ENCODE results near the gene PARP12.

The PARP12 gene

DNA sequence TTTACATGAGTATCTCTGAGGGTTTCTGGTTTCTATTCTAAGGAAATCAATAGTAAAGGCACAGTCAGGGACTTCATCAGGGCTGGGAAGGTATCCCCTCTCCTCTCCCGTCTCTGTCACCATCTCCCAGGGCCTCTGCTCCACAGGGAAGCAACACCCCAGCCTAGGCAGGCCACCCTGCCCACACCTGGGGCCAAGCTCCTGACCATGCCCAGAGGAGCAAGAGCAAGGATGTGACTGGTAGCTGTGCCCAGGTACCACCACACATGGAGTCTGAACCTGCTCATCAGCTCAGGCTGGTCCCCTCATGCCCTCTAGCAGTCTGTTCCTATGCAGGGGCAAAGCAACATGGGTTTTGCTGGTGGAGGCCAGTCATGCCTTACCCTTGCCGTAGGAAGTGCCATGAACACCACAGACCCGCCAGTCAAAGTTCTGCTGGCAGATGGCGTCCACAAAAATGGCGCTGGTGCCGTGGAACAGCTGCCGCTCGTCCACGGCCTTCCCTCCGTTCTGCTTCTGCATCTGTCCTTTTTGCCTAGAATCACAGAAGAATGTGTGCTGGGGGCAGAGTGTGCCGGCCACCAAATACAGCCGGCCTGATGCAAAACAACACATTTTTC, 36.8 kb downstream of the PARP12 start:
- TF ChIP-seq, protein P1, sequence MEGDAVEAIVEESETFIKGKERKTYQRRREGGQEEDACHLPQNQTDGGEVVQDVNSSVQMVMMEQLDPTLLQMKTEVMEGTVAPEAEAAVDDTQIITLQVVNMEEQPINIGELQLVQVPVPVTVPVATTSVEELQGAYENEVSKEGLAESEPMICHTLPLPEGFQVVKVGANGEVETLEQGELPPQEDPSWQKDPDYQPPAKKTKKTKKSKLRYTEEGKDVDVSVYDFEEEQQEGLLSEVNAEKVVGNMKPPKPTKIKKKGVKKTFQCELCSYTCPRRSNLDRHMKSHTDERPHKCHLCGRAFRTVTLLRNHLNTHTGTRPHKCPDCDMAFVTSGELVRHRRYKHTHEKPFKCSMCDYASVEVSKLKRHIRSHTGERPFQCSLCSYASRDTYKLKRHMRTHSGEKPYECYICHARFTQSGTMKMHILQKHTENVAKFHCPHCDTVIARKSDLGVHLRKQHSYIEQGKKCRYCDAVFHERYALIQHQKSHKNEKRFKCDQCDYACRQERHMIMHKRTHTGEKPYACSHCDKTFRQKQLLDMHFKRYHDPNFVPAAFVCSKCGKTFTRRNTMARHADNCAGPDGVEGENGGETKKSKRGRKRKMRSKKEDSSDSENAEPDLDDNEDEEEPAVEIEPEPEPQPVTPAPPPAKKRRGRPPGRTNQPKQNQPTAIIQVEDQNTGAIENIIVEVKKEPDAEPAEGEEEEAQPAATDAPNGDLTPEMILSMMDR (IDR thresholded peaks at IDR 0.05; ENCODE audit: low read depth, low read length) = no peak
- H3K4me3 ChIP-seq (ENCODE audit: low read depth, low read length) = no peak overlapping the region
- no peak for DNase-seq (ENCODE audit: low read depth, low spot score)
- in situ Hi-C loops (cut with HindIII; ENCODE audit: low sequenced_read_pairs) = no loop called here

DNA sequence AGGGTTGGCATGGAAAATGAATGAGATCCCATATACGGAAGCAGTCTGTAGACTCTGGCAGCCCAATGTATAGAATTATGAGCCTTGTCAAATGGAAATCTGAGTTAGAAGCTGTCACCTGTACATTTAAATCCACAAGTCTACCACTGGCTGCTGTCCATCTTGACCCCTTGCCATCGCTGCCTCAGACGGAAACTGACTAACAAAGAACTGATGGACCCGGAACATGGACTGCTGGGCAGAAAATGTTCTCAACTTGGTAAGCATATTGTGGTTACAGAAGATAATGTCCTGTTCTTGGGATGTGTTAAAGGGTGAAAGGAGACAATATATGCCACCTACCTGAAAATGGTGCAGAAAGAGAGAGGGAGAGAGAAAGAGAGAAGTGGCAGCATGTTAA, 37.5 kb downstream of the PARP12 start:
- in situ Hi-C loops (cut with HindIII; ENCODE audit: low sequenced_read_pairs) = no loop called here
- DNase-seq (ENCODE audit: low read depth, low spot score) = no peak
- TF ChIP-seq, protein P1 (IDR thresholded peaks at IDR 0.05; ENCODE audit: low read depth, low read length) = no peak

DNA sequence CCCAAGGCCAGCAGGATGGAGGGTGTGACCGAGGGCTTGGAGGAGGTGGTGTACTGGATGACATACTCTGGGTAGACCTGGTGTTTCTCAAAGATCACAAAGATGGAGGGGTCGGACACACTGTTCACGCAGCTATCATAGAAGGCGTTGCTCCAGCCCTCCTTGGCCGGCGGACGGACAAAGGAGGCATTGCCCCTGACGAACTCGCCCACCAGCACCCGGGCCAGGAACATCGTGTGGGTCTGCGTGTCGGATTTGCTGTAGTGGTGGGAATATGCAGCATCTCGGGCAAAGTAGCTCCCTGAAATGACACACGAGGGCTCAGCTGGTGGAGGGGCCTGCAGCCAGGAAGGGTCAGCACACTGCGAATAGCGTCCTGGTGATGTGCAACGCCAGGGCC, 38.2 kb downstream of the PARP12 start:
- no peak overlapping the region for H3K4me3 ChIP-seq (ENCODE audit: low read depth, low read length)
- no peak for DNase-seq (ENCODE audit: low read depth, low spot score)
- in situ Hi-C loops (cut with HindIII; ENCODE audit: low sequenced_read_pairs) = loop anchor here (25.0 kb wide), 1 partner anchor 412 kb away; no protein-coding TSS in a partner anchor
- TF ChIP-seq, protein P1 (IDR thresholded peaks at IDR 0.05; ENCODE audit: low read depth, low read length) = no peak

More for the DNA sequence above, 37.5 kb downstream of the PARP12 start:
- no peak overlapping the region for H3K4me3 ChIP-seq (ENCODE audit: low read depth, low read length)

DNA sequence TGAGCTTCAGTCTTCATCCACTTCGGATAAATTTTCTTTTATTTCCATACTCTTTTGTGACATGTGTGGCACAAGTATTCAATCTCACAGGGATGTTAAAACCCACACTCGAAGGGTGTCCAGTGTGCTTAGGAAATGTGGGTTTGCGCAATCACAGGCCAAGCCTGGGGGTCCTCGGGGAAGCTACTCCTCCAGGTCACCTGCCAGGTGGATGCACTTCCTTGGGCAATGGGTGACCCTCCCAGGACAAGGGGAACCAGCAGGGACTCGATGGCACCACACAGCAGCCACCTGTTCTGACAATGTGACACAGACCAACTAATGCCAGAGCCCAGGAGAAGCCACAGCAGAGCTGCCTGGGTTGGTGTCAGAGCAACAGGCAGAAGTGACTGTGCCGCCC, 39.0 kb downstream of the PARP12 start:
- DNase-seq (ENCODE audit: low read depth, low spot score) = no peak
- in situ Hi-C loops (cut with HindIII; ENCODE audit: low sequenced_read_pairs) = loop anchor here (25.0 kb wide), 1 partner anchor 411 kb away; no protein-coding TSS in a partner anchor
- H3K4me3 ChIP-seq (ENCODE audit: low read depth, low read length) = no peak overlapping the region
- TF ChIP-seq, protein P1 (IDR thresholded peaks at IDR 0.05; ENCODE audit: low read depth, low read length) = no peak

DNA sequence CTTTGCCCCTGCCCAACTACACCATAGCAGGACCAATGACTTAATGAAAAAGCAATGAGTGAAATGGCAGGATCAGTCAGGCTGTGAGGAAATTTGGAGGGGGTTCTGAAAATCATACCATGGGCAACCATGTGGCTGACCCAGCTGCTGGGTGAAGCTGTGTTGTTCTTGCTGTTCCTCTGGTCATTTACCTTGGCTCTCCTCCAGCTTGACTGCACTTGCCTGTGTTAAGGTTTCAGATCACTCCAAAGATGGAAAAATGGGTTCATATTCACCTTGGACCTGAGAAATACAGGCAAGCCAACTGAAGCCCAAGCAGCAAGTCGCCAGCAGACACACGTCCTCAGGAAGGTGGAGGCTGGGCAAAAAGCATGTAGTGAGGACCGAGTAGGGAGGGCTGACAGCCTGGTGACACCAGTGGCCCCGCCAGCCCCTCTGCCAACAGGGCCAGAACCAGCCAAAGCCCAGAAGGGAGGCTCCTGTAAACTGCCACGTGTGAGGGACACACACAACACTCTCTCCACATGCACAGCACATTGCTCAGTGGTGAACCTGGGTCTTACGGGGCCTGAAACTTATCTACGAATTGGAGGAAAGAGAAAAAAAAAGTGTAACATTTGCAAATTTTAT, 40.1 kb downstream of the PARP12 start:
- peak; percentile 42 for DNase-seq (ENCODE audit: low read depth, low spot score)
- in situ Hi-C loops (cut with HindIII; ENCODE audit: low sequenced_read_pairs) = loop anchor here (25.0 kb wide), 1 partner anchor 410 kb away; no protein-coding TSS in a partner anchor
- TF ChIP-seq, protein P1 (IDR thresholded peaks at IDR 0.05; ENCODE audit: low read depth, low read length) = no peak
- H3K4me3 ChIP-seq (ENCODE audit: low read depth, low read length) = no peak overlapping the region

DNA sequence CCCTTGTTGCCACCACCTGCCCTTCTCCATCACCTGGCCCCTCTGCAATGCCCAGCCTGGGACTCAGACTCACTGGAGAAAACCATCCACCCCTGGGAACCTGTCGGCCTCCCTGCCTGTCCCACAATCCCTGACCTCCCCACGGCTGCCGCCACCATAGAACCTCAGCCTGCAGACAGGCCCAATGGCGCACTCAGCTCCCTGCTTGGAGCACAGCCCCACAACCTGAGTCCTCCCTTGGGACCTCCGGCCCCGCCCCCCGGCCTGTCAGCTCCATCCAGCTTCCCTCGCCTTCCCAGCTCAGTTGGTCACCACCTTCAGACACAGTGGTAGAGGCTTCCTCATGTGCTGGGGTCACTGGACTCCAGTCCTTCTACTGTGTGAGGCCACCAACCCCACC, 41.1 kb downstream of the PARP12 start:
- H3K4me3 ChIP-seq (ENCODE audit: low read depth, low read length) = no peak overlapping the region
- TF ChIP-seq, protein P1 (IDR thresholded peaks at IDR 0.05; ENCODE audit: low read depth, low read length) = no peak
- DNase-seq (ENCODE audit: low read depth, low spot score) = no peak
- in situ Hi-C loops (cut with HindIII; ENCODE audit: low sequenced_read_pairs) = loop anchor here (25.0 kb wide), 1 partner anchor 409 kb away; no protein-coding TSS in a partner anchor
